CD4-positive, CD25-positive, alpha-beta regulatory T cell (primary cell): Measurements from ENCODE around the gene RNF40. TPM values are rescaled to one million over a fixed set of nuclear protein-coding genes. Genes with fewer than 3 reads are reported as not detected.

ENCODE experiments used
- ATAC-seq, 2 donors: fragments of 150-1000 bp; cut with Tn5 transposase; one replicate each; pipeline ENCODE4 v1.10.0; 2021; ENCODE audit warnings: low read depth in 2 of 2, moderate number of reproducible peaks in 2 of 2, moderate library complexity in 1 of 2
- DNase-seq, 3 donors: peaks; one replicate each; pipeline versions ENCODE4 v3.0.0 to v3.0.0-alpha.2; 2012 to 2022; ENCODE audit warnings: mixed read lengths in 1 of 3
- H3K27ac ChIP-seq: one replicate; pipeline ENCODE4 v1.7.0; 2013; ENCODE audit warnings: mild to moderate bottlenecking, low read length; ENCODE audit not compliant: insufficient read depth, poor library complexity, severe bottlenecking
- H3K27me3 ChIP-seq: one replicate; pipeline ENCODE4 v1.7.0; 2013; ENCODE audit warnings: low read length; ENCODE audit not compliant: control insufficient read depth, insufficient read depth
- H3K36me3 ChIP-seq: one replicate; pipeline ENCODE4 v1.7.0; 2013; ENCODE audit warnings: mild to moderate bottlenecking, low read length, moderate library complexity; ENCODE audit not compliant: control insufficient read depth, insufficient read depth
- H3K4me1 ChIP-seq: 2 replicates; pipeline ENCODE4 v1.7.0; 2013; ENCODE audit warnings: mild to moderate bottlenecking, low read length; ENCODE audit not compliant: insufficient read depth, control insufficient read depth, poor library complexity, severe bottlenecking
- H3K4me3 ChIP-seq: one replicate; pipeline ENCODE4 v1.7.0; 2013; ENCODE audit warnings: low read depth, mild to moderate bottlenecking, low read length, moderate library complexity
- H3K9me3 ChIP-seq, 2 experiments: 1 replicate in 1 of 2; 2 replicates in 1 of 2; pipeline ENCODE4 v1.7.0; 2013; ENCODE audit warnings: low read length in 2 of 2, mild to moderate bottlenecking in 1 of 2, moderate library complexity in 1 of 2; ENCODE audit not compliant: control insufficient read depth in 2 of 2
- H3K27ac Mint-ChIP-seq, 3 donors: one replicate each; pipeline ENCODE4 v1.8.0; 2020 to 2022; ENCODE audit warnings: mild to moderate bottlenecking in 3 of 3, mixed read lengths in 3 of 3, moderate library complexity in 2 of 3
- H3K27me3 Mint-ChIP-seq: one replicate; pipeline ENCODE4 v1.8.0; 2022; ENCODE audit warnings: mild to moderate bottlenecking, mixed read lengths
- H3K36me3 Mint-ChIP-seq: one replicate; pipeline ENCODE4 v1.8.0; 2020; ENCODE audit warnings: mixed read lengths
- H3K4me1 Mint-ChIP-seq, 4 donors: one replicate each; pipeline ENCODE4 v1.8.0; 2020 to 2022; ENCODE audit warnings: mixed read lengths in 4 of 4, mild to moderate bottlenecking in 1 of 4
- H3K4me3 Mint-ChIP-seq, 4 donors: one replicate each; pipeline ENCODE4 v1.8.0; 2020 to 2022; ENCODE audit warnings: mild to moderate bottlenecking in 4 of 4, mixed read lengths in 4 of 4, moderate library complexity in 3 of 4
- H3K9me3 Mint-ChIP-seq, 7 donors: one replicate each; pipeline ENCODE4 v1.8.0; 2020 to 2022; ENCODE audit warnings: mixed read lengths in 7 of 7, mild to moderate bottlenecking in 3 of 7, moderate library complexity in 2 of 7
- polyA plus RNA-seq, 4 donors: library from polyadenylated mRNA; unstranded; fragments of 300-500 nt; fragmentation: Illumina TruSeq; gene quantifications; one replicate each; pipeline ENCODE4 v1.2.3, GENCODE V29; 2021
- total RNA-seq: library from RNA; stranded (reverse); gene quantifications from one replicate; pipeline ENCODE4 v1.2.3, GENCODE V29; 2022

Gene RNF40
- total and polyA plus RNA-seq, 5 donors from 2014 or later: 19.0 to 66.2 (median 25.9) TPM

- Mint-ChIP-seq H3K9me3 (peaks cover 0 to 1% (median 0%) of the 10 kb centered on the region in 7 donors), H3K4me3 (no peak overlapping the region), H3K27me3 (no peaks in the 10 kb centered on the region), H3K4me1 (peaks cover 0 to 15% (median 7%) of the 10 kb centered on the region in 4 donors), H3K36me3 (peaks cover 37% of the 10 kb centered on the region), H3K27ac (no peak overlapping the region)
- no peak for ATAC-seq
- Histone ChIP-seq H3K27ac (no peak overlapping the region), H3K9me3 (no peaks in the 10 kb centered on the region), H3K4me3 (no peak overlapping the region), H3K27me3 (no peaks in the 10 kb centered on the region), H3K36me3 (peaks cover 67% of the 10 kb centered on the region), H3K4me1 (no peaks in the 10 kb centered on the region)
- DNase-seq: no peak
Observed at GRCh38 chr16:30736995-30737793, 24.9 kb upstream of the RNF40 start.

GRCh38 chr16:30737794-30738648 is 24.1 kb upstream of the RNF40 start:
- Mint-ChIP-seq H3K4me1 (peaks cover 0 to 15% (median 7%) of the 10 kb centered on the region in 4 donors), H3K4me3 (no peak overlapping the region), H3K36me3 (peaks cover 35% of the 10 kb centered on the region), H3K9me3 (peaks cover 0 to 1% (median 0%) of the 10 kb centered on the region in 7 donors), H3K27ac (no peak overlapping the region), H3K27me3 (no peaks in the 10 kb centered on the region)
- Histone ChIP-seq H3K27me3 (no peaks in the 10 kb centered on the region), H3K27ac (no peak overlapping the region), H3K36me3 (peaks cover 59% of the 10 kb centered on the region), H3K9me3 (no peaks in the 10 kb centered on the region), H3K4me1 (no peaks in the 10 kb centered on the region), H3K4me3 (no peak overlapping the region)
- DNase-seq (no peak), ATAC-seq (no peak)

GRCh38 chr16:30738984-30739951 is 22.9 kb upstream of the RNF40 start:
- Histone ChIP-seq H3K27ac (no peak overlapping the region), H3K4me1 (no peaks in the 10 kb centered on the region), H3K4me3 (no peak overlapping the region), H3K27me3 (no peaks in the 10 kb centered on the region), H3K9me3 (no peaks in the 10 kb centered on the region), H3K36me3 (peaks cover 48% of the 10 kb centered on the region)
- Mint-ChIP-seq H3K27me3 (no peaks in the 10 kb centered on the region), H3K36me3 (peaks cover 25% of the 10 kb centered on the region), H3K4me3 (no peak overlapping the region), H3K9me3 (peaks cover 0 to 1% (median 0%) of the 10 kb centered on the region in 7 donors), H3K27ac (peak overlapping the region in 1 of 3 donors; percentile 69), H3K4me1 (peaks cover 0 to 15% (median 6%) of the 10 kb centered on the region in 4 donors)
- no peak for DNase-seq
- ATAC-seq: no peak

GRCh38 chr16:30740364-30741251 is 21.5 kb upstream of the RNF40 start:
- Mint-ChIP-seq H3K4me3 (no peak overlapping the region), H3K9me3 (peaks cover 0 to 1% (median 0%) of the 10 kb centered on the region in 7 donors), H3K36me3 (peaks cover 26% of the 10 kb centered on the region), H3K27ac (peak overlapping the region in 1 of 3 donors; percentile 62), H3K4me1 (peaks cover 0 to 15% (median 6%) of the 10 kb centered on the region in 4 donors), H3K27me3 (no peaks in the 10 kb centered on the region)
- peaks cover 46% of the 10 kb centered on the region for H3K36me3 ChIP-seq
- no peaks in the 10 kb centered on the region for H3K4me1 ChIP-seq
- no peaks in the 10 kb centered on the region for H3K27me3 ChIP-seq
- no peak for ATAC-seq
- peak overlapping the region; percentile 8 for H3K27ac ChIP-seq
- no peak overlapping the region for H3K4me3 ChIP-seq
- DNase-seq: no peak
- no peaks in the 10 kb centered on the region for H3K9me3 ChIP-seq

GRCh38 chr16:30741461-30741914 is 20.6 kb upstream of the RNF40 start:
- Mint-ChIP-seq H3K36me3 (peaks cover 26% of the 10 kb centered on the region), H3K27me3 (no peaks in the 10 kb centered on the region), H3K9me3 (peaks cover 0 to 1% (median 0%) of the 10 kb centered on the region in 7 donors), H3K4me3 (no peak overlapping the region), H3K4me1 (peaks cover 0 to 15% (median 7%) of the 10 kb centered on the region in 4 donors), H3K27ac (peak overlapping the region in 1 of 3 donors; percentile 55)
- Histone ChIP-seq H3K9me3 (no peaks in the 10 kb centered on the region), H3K27ac (no peak overlapping the region), H3K4me3 (no peak overlapping the region), H3K4me1 (no peaks in the 10 kb centered on the region), H3K27me3 (no peaks in the 10 kb centered on the region), H3K36me3 (peaks cover 38% of the 10 kb centered on the region)
- DNase-seq (no peak), ATAC-seq (no peak)

GRCh38 chr16:30743716-30744115 is 18.4 kb upstream of the RNF40 start:
- Mint-ChIP-seq H3K27ac (peak overlapping the region in 1 of 3 donors; percentile 1), H3K27me3 (no peaks in the 10 kb centered on the region), H3K4me1 (peaks cover 5 to 30% (median 16%) of the 10 kb centered on the region in 4 donors), H3K4me3 (peak overlapping the region in 1 of 4 donors; percentile 81), H3K9me3 (peaks cover 0 to 1% (median 0%) of the 10 kb centered on the region in 7 donors), H3K36me3 (peaks cover 19% of the 10 kb centered on the region)
- Histone ChIP-seq H3K36me3 (peaks cover 15% of the 10 kb centered on the region), H3K4me1 (peaks cover 7% of the 10 kb centered on the region), H3K9me3 (no peaks in the 10 kb centered on the region), H3K4me3 (no peak overlapping the region), H3K27me3 (no peaks in the 10 kb centered on the region), H3K27ac (no peak overlapping the region)
- DNase-seq (no peak), ATAC-seq (no peak)
